ENCODE results near the gene UBE2V1.
"Not testable (repeated sequence)": the region's sequence is repeated elsewhere in the genome, so short reads cannot be mapped to it uniquely, and the experiment has no call there.

Gene UBE2V1

DNA sequence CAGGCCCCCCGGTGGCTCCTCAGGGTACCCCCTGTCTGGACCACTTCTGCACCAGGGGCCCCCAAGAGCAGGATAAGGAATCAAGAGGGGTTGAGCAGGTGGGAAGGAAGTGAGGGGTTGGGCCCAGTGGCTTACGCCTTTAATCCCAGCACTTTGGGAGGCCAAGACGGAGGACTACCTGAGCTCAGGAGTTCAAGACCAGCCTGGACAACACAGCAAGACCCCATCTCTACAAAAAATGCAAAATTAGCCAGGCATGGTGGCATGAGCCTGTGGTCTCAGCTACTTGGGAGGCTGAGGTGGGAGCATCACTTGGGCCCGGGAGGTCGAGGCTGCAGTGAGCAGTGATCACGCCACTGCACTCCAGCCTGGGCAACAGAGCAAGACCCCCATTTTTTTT is 49.2 kb downstream of the UBE2V1 start:
- not testable (repeated sequence) for H3K36me3 ChIP-seq (ENCODE audit: control insufficient read depth, insufficient read depth, low read length); H3K27me3 ChIP-seq (ENCODE audit: control insufficient read depth, insufficient read depth, low read length, poor library complexity, severe bottlenecking); H3K4me3 ChIP-seq (ENCODE audit: insufficient read depth, low read depth, low read length); H3K9me3 ChIP-seq (ENCODE audit: control insufficient read depth, low read length); H3K27ac ChIP-seq (ENCODE audit: insufficient read depth, low read depth, low read length, poor library complexity, severe bottlenecking)
- 90 to 93% methylated on average over 6 of the region's 6 CpGs for WGBS, 2 experiments
- peaks cover 16% of the 10 kb centered on the region for H3K4me1 ChIP-seq (ENCODE audit: control insufficient read depth, insufficient read depth, low read length)

DNA sequence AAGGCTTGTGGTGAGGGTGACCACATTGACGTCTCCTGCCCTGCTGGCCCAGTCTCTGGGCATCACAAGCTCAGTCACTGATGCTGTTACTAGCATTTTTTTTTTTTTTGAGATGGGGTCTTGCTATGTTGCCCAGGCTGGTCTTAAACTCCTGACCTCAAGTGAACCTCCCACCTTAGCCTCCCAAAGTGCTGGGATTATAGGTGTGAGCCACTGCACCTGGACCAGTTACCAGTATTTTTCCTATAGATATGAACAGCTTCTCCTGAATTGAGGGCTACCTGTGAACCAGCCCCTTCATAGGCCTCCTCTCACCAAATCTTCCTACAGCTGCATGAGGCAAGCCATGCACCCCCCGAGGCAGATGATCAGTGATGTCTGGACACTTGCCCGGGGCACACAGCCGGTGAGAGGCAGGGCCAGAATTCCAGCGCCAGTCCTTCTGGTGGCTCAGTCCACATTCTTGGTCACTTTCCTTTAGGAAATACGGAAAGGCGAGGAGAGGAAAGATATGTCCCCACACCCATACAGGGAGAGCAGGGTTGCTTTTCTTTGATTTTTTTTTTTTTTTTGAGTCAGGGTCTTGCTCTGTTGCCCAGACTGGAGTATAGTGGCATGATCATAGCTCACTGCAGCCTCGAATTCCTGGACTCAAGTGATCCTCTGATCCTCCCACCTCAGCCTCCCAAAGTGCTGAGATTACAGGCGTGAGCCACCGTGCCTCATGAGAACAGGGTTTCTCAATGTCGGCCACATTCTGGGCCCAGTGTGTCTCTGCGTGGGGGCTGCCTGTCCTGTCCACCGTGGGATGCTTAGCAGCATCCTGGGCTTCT is 50.7 kb downstream of the UBE2V1 start:
- Histone ChIP-seq H3K36me3 (ENCODE audit: control insufficient read depth, insufficient read depth, low read length) (no peaks in the 10 kb centered on the region), H3K9me3 (ENCODE audit: control insufficient read depth, low read length) (no peaks in the 10 kb centered on the region), H3K4me3 (ENCODE audit: insufficient read depth, low read depth, low read length) (no peak overlapping the region), H3K27ac (ENCODE audit: insufficient read depth, low read depth, low read length, poor library complexity, severe bottlenecking) (no peak overlapping the region), H3K4me1 (ENCODE audit: control insufficient read depth, insufficient read depth, low read length) (peaks cover 16% of the 10 kb centered on the region), H3K27me3 (ENCODE audit: control insufficient read depth, insufficient read depth, low read length, poor library complexity, severe bottlenecking) (no peaks in the 10 kb centered on the region)
- WGBS, 2 experiments = 85% methylated on average over 13 of the region's 13 CpGs

DNA sequence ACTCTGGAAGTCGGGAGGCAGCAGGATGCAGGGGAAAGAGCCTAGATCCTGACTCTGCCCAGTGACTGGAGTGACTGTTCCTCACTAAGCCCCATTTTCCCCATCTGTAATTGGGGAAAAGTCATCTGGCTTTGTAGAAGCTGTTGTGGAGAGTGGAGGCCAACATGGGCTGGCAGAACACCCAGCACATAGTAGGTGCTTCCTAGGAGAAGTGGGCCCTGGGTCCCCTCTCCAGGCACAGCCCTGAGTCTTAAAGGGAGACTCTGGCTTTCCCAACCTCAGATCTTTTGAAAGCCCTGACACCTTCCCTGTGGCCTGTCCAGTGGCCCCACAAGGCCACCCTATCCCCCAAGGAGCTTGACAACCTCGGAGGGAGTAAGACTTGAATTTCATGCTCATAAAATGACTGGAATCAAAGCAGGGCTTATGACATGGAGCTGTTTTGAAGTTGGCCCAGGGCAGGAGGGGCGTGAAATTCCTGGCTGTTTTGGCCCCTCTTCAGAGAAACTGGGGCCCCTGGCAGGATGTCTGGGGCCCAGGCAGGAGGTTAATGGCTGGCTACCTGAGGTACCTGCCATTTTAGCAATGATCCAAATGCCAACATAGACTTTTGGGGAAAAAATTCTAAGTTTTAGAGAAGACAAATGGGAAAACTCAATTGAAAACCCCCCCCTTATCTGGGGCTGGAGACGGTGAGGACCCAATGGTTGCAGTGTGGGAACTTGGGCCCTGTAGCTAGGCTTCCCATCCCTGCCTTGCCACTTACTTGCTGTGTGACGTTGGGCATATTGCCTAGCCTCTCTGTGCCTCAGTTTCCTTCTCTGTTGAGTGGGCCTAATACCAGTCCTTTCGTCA is 51.6 kb downstream of the UBE2V1 start:
- Histone ChIP-seq H3K27me3 (ENCODE audit: control insufficient read depth, insufficient read depth, low read length, poor library complexity, severe bottlenecking) (no peaks in the 10 kb centered on the region), H3K4me3 (ENCODE audit: insufficient read depth, low read depth, low read length) (no peak overlapping the region), H3K36me3 (ENCODE audit: control insufficient read depth, insufficient read depth, low read length) (no peaks in the 10 kb centered on the region), H3K27ac (ENCODE audit: insufficient read depth, low read depth, low read length, poor library complexity, severe bottlenecking) (no peak overlapping the region), H3K4me1 (ENCODE audit: control insufficient read depth, insufficient read depth, low read length) (peaks cover 11% of the 10 kb centered on the region), H3K9me3 (ENCODE audit: control insufficient read depth, low read length) (no peaks in the 10 kb centered on the region)
- 90 to 91% methylated on average over 6 of the region's 6 CpGs for WGBS, 2 experiments

DNA sequence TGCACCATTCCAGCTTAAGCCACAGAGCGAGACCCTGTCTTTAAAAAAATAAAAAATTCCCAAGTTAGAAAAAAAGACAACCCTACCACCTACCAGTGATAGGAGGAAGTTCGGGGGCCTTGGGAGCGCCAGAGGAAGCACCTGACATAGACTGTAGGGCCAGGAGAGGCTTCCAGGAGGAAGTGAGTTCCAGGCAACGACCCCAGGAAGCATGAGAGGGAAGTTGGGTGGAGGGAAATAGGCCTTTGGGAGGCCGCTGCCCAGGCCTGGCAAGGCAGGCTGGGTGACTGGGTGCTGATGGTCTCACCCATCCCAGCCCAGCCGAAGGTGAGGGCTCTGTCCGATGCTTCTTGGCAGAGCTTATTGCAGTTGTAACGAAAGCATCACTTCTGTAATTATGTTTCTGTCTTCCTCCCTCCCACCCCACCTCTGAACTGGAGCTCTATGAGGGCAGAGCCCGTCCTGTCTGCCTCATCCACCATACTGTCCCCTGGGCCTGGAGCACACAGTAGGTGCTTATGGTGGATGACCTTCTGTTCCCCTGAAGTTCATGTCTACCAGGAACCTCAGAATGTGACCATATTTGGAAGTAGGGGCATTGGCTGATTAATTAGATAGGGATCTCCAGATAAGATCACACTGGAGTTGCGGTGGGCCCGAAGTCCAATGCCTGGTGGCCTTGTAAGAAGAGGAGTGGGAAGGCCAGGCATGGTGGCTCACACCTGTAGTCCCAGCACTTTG is 54.1 kb downstream of the UBE2V1 start:
- 84 to 85% methylated on average over 10 to 11 of the region's 11 CpGs for WGBS, 2 experiments
- no peaks in the 10 kb centered on the region for H3K27me3 ChIP-seq (ENCODE audit: control insufficient read depth, insufficient read depth, low read length, poor library complexity, severe bottlenecking)
- H3K4me1 ChIP-seq (ENCODE audit: control insufficient read depth, insufficient read depth, low read length) = peaks cover 6% of the 10 kb centered on the region
- no peaks in the 10 kb centered on the region for H3K36me3 ChIP-seq (ENCODE audit: control insufficient read depth, insufficient read depth, low read length)
- H3K27ac ChIP-seq (ENCODE audit: insufficient read depth, low read depth, low read length, poor library complexity, severe bottlenecking) = no peak overlapping the region
- no peak overlapping the region for H3K4me3 ChIP-seq (ENCODE audit: insufficient read depth, low read depth, low read length)
- H3K9me3 ChIP-seq (ENCODE audit: control insufficient read depth, low read length) = no peaks in the 10 kb centered on the region

DNA sequence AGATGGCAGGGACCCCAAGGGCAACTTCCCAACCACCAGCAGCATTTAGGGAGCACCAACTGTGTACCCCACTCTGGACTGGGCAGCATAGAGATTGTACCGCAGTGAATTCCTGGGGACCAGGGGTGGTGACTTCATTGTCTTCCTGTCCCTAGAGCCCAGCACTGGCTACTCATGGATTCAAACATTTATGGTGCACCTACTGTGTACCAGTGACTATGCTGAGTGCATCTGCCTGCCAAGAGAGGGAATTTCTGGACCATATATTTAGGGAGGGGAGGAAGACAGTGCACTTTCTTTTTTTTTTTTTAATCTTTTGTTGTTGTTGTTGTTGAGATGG is 55.3 kb downstream of the UBE2V1 start:
- Histone ChIP-seq H3K9me3 (ENCODE audit: control insufficient read depth, low read length) (no peaks in the 10 kb centered on the region), H3K4me1 (ENCODE audit: control insufficient read depth, insufficient read depth, low read length) (peaks cover 6% of the 10 kb centered on the region), H3K4me3 (ENCODE audit: insufficient read depth, low read depth, low read length) (no peak overlapping the region), H3K27ac (ENCODE audit: insufficient read depth, low read depth, low read length, poor library complexity, severe bottlenecking) (no peak overlapping the region), H3K27me3 (ENCODE audit: control insufficient read depth, insufficient read depth, low read length, poor library complexity, severe bottlenecking) (no peaks in the 10 kb centered on the region), H3K36me3 (ENCODE audit: control insufficient read depth, insufficient read depth, low read length) (no peaks in the 10 kb centered on the region)
- WGBS, 2 experiments = 93 to 96% methylated on average over 1 of the region's 1 CpG

DNA sequence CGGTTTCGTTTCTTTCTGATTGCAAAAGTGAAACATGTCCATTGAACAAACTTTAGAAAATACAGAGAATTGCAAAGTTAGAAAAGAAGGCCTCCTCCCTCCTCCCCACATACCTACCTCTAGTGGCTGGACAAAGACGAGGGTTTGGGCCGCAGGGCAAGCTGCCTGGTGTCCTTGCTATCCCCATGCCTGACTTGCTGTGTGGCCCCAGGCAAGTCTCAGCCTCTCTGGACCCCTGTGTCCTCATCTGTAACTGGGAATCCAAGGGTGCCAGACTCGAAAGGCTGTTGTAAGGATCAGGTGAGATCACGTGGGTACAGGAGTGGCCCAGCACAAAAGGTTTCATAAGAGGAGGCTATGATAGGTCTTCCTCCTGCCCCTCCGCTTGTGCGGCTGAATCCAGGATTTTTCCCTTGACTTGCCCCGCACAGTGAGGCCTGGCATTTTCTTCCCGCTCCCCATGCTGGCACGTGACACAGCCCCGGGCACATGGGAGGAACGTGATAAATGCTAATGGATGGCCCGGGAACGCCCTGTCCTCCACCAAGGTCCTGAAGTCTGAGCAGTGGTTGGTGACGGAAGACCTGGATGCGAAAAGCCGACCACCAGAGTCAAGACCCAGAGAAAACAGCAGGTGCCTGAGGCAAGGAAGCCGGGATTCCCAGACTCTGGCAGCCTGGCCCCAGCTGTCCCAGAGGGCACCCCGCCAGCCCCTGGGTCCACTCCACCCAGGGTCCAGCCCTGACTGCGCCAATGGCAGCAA is 55.8 kb downstream of the UBE2V1 start:
- Histone ChIP-seq H3K27ac (ENCODE audit: insufficient read depth, low read depth, low read length, poor library complexity, severe bottlenecking) (no peak overlapping the region), H3K27me3 (ENCODE audit: control insufficient read depth, insufficient read depth, low read length, poor library complexity, severe bottlenecking) (no peaks in the 10 kb centered on the region), H3K36me3 (ENCODE audit: control insufficient read depth, insufficient read depth, low read length) (no peaks in the 10 kb centered on the region), H3K9me3 (ENCODE audit: control insufficient read depth, low read length) (no peaks in the 10 kb centered on the region), H3K4me3 (ENCODE audit: insufficient read depth, low read depth, low read length) (no peak overlapping the region), H3K4me1 (ENCODE audit: control insufficient read depth, insufficient read depth, low read length) (peaks cover 6% of the 10 kb centered on the region)
- WGBS, 2 experiments = 91 to 93% methylated on average over 21 of the region's 21 CpGs

DNA sequence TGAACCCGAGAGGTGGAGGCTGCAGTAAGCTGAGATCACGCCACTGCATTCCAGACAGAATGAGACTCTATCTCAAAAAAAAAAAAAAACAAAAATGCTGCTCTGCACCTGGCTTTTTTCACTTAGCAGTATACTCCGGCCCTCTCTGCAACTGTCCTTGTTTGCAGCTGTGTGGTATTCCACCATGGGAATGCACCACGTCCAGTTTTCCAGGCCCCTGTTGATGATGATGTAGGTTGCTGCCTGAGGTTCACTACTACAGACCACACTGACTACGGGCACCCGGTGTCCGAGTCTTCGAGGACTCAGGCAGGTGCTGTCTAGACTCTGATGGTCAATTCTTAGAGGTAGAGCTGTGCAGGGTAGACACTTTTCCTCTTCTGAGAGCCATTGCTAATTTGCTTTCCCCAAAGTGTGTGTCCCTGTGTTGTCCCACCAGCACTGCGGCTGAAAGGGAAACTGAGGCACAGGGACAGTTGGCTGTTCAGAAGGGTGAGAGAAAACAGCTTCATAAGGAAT is 56.5 kb downstream of the UBE2V1 start:
- 92 to 96% methylated on average over 9 of the region's 9 CpGs for WGBS, 2 experiments
- Histone ChIP-seq H3K4me1 (ENCODE audit: control insufficient read depth, insufficient read depth, low read length) (peaks cover 6% of the 10 kb centered on the region), H3K36me3 (ENCODE audit: control insufficient read depth, insufficient read depth, low read length) (no peaks in the 10 kb centered on the region), H3K27ac (ENCODE audit: insufficient read depth, low read depth, low read length, poor library complexity, severe bottlenecking) (no peak overlapping the region), H3K27me3 (ENCODE audit: control insufficient read depth, insufficient read depth, low read length, poor library complexity, severe bottlenecking) (no peaks in the 10 kb centered on the region), H3K4me3 (ENCODE audit: insufficient read depth, low read depth, low read length) (no peak overlapping the region), H3K9me3 (ENCODE audit: control insufficient read depth, low read length) (no peaks in the 10 kb centered on the region)

DNA sequence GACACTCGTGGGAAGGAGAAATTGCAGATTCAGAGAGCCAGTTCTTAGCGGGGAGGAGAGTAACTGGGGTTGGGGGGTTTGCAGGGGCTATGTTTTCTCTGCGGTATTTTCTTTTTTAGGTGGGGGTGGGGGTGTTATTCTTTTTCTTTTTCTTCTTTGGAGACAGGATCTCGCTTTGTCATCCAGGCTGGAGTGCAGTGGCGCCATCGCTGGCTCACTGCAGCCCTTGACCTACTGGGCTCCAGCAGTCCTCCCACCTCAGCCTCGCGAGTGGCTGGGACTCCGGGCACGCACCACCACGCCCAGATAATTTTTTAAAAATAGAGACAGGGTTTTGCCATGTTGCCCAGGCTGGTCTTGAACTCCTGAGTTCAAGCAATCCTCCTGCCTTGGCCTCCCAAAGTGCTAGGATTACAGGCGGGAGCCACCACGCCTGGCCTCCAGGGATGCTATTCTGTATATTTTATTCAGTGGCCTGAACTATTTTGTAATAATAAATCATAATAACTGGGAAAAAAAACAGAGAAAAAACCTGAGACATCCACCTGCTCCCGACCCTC is 57.3 kb downstream of the UBE2V1 start:
- H3K27ac ChIP-seq (ENCODE audit: insufficient read depth, low read depth, low read length, poor library complexity, severe bottlenecking) = no peak overlapping the region
- 82 to 87% methylated on average over 13 to 14 of the region's 14 CpGs for WGBS, 2 experiments
- peaks cover 6% of the 10 kb centered on the region for H3K4me1 ChIP-seq (ENCODE audit: control insufficient read depth, insufficient read depth, low read length)
- H3K36me3 ChIP-seq (ENCODE audit: control insufficient read depth, insufficient read depth, low read length) = no peaks in the 10 kb centered on the region
- H3K4me3 ChIP-seq (ENCODE audit: insufficient read depth, low read depth, low read length) = no peak overlapping the region
- no peaks in the 10 kb centered on the region for H3K27me3 ChIP-seq (ENCODE audit: control insufficient read depth, insufficient read depth, low read length, poor library complexity, severe bottlenecking)
- no peaks in the 10 kb centered on the region for H3K9me3 ChIP-seq (ENCODE audit: control insufficient read depth, low read length)

DNA sequence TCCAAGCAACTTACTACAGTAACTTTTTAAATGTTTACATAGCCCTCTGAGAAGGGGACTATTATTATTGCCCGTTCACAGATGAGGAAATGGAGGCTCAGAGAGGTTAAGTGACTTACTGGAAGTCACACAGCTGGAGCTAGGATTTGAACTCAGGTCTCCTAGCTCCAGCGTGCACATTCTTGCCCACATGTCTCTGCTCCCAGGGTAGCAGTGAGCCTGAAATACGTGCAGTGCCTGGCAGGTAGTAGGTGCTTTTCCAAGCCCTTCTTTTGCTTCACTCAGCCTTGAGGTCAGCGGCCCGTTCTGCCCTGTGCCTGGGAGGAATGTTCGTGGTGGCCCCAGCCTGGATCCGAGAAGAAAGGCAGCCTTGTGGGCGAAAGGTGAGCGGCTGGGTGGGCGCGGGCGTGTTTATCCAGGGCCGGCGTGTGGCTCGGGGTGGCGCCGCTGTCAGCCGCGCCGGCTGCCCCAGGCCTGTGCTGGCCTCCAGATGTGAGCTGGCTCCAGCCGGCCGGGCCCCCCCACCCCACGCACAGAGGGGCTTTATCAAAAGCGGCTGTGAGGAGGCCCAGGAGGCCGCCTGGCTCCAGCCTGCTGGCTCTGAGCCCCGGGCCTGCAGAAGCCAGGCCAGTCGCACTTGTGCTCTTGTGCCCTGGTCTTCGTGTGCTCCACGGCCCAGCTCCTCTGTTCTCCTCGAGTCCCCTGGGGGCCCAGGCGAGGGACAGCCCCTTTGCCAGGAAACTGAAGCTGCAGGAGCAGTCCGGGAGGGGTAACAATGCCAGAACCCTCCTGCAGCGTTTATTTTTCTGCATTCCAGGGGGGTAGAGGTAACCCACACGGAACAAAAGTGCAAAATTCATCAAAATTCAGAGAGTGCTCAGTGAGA is 58.1 kb downstream of the UBE2V1 start:
- Histone ChIP-seq H3K4me3 (ENCODE audit: insufficient read depth, low read depth, low read length) (no peak overlapping the region), H3K27ac (ENCODE audit: insufficient read depth, low read depth, low read length, poor library complexity, severe bottlenecking) (no peak overlapping the region)
- WGBS, 2 experiments = 65 to 68% methylated on average over 34 of the region's 34 CpGs

More for the DNA sequence above, 58.1 kb downstream of the UBE2V1 start:
- Histone ChIP-seq H3K36me3 (ENCODE audit: control insufficient read depth, insufficient read depth, low read length) (no peaks in the 10 kb centered on the region), H3K27me3 (ENCODE audit: control insufficient read depth, insufficient read depth, low read length, poor library complexity, severe bottlenecking) (no peaks in the 10 kb centered on the region), H3K4me1 (ENCODE audit: control insufficient read depth, insufficient read depth, low read length) (peaks cover 6% of the 10 kb centered on the region), H3K9me3 (ENCODE audit: control insufficient read depth, low read length) (no peaks in the 10 kb centered on the region)
